ENCODE results near the gene PAM.

Gene PAM

GRCh38 chr5:102797322-102797884, 42.3 kb downstream of the PAM start (continued):
- TF ChIP-seq PATZ1 (CRISPR knock-in tag; IDR thresholded peaks at IDR 0.05; ENCODE audit: borderline replicate concordance), result no peak
- no peak for TF ChIP-seq TOX (CRISPR knock-in tag; IDR thresholded peaks at IDR 0.05; ENCODE audit: borderline replicate concordance)
- no peak for TF ChIP-seq CSDC2 (CRISPR knock-in tag; IDR thresholded peaks at IDR 0.05)

DNA sequence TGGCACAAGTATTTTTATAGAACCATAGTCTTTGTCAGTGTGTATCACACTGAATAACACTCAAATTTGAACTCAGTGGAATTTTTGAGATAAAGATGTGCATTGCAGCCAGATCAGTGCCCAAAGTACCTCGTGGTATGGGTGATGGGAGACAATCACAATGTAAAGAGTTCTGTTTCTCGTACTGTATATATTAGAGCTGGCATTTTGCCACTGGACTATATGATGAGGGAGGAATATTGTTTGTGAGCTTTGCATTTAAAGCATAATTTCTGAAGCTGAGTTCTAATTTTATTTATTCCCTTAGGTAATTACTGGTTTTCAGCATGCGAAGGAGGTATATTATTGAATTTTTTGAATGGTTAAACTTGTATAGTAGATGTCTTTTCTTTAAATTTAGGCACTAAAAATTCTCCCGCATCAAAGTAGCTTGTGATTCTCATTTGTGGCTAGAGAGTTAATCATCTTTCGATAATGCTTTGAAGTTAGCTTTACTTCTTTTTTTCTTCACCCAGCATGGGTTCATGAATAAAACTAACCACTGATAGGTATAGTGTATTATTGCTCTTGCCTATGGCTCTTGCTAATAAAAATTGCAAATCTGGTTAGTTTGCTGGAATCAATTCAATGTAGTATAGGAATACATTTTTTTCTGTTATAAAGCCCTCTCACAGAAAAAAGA, 43.1 kb downstream of the PAM start:
- no peak for ATAC-seq
- no peak for TF ChIP-seq TCF4 (CRISPR knock-in tag; IDR thresholded peaks at IDR 0.05; ENCODE audit: borderline replicate concordance)
- no peak for TF ChIP-seq GLIS3 (CRISPR knock-in tag; IDR thresholded peaks at IDR 0.05)
- TF ChIP-seq PATZ1 (CRISPR knock-in tag; IDR thresholded peaks at IDR 0.05; ENCODE audit: borderline replicate concordance), result no peak

GRCh38 chr5:102799017-102799416, 43.9 kb downstream of the PAM start:
- TF ChIP-seq ZFP3 (CRISPR knock-in tag; IDR thresholded peaks at IDR 0.05) (no peak), ISL1 (CRISPR knock-in tag; IDR thresholded peaks at IDR 0.05) (no peak), BACH2 (CRISPR knock-in tag; IDR thresholded peaks at IDR 0.05; ENCODE audit: borderline replicate concordance) (no peak), ZNF8 (CRISPR knock-in tag; IDR thresholded peaks at IDR 0.05) (no peak), GLIS3 (CRISPR knock-in tag; IDR thresholded peaks at IDR 0.05) (no peak), ZC3H10 (CRISPR knock-in tag; IDR thresholded peaks at IDR 0.05) (no peak), SNAI2 (CRISPR knock-in tag; IDR thresholded peaks at IDR 0.05) (no peak), RARB (CRISPR knock-in tag; IDR thresholded peaks at IDR 0.05) (no peak), ARNTL (CRISPR knock-in tag; IDR thresholded peaks at IDR 0.05; ENCODE audit: borderline replicate concordance, low read depth) (no peak), CREB5 (CRISPR knock-in tag; IDR thresholded peaks at IDR 0.05; ENCODE audit: low read depth) (no peak), POU6F1 (CRISPR knock-in tag; IDR thresholded peaks at IDR 0.05; ENCODE audit: borderline replicate concordance, low read depth) (no peak), CSDC2 (CRISPR knock-in tag; IDR thresholded peaks at IDR 0.05) (no peak), OSR1 (CRISPR knock-in tag; IDR thresholded peaks at IDR 0.05) (no peak), TOX (CRISPR knock-in tag; IDR thresholded peaks at IDR 0.05; ENCODE audit: borderline replicate concordance) (no peak), ZFP30 (CRISPR knock-in tag; IDR thresholded peaks at IDR 0.05) (no peak), PATZ1 (CRISPR knock-in tag; IDR thresholded peaks at IDR 0.05; ENCODE audit: borderline replicate concordance) (no peak)
- TF ChIP-seq, protein P1, sequence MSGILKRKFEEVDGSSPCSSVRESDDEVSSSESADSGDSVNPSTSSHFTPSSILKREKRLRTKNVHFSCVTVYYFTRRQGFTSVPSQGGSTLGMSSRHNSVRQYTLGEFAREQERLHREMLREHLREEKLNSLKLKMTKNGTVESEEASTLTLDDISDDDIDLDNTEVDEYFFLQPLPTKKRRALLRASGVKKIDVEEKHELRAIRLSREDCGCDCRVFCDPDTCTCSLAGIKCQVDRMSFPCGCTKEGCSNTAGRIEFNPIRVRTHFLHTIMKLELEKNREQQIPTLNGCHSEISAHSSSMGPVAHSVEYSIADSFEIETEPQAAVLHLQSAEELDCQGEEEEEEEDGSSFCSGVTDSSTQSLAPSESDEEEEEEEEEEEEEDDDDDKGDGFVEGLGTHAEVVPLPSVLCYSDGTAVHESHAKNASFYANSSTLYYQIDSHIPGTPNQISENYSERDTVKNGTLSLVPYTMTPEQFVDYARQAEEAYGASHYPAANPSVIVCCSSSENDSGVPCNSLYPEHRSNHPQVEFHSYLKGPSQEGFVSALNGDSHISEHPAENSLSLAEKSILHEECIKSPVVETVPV (CRISPR knock-in tag; IDR thresholded peaks at IDR 0.05), result no peak
- no peak for ATAC-seq

Data from SK-N-SH treated with all-trans-retinoic acid at 6 μM for 48 hours (cell line).